Right atrium auricular region (tissue), 2 donors: Measurements from ENCODE around the gene TCP10L. TPM values are rescaled to one million over a fixed set of nuclear protein-coding genes. Genes with fewer than 3 reads are reported as not detected.
"Not testable (repeated sequence)": the region's sequence is repeated elsewhere in the genome, so short reads cannot be mapped to it uniquely, and the experiment has no call there.

Source experiments
- DNase-seq: peaks from one replicate; pipeline ENCODE4 v3.0.0-alpha.2; 2019; ENCODE audit warnings: low spot score
- H3K27ac ChIP-seq, 2 donors: fragments of 200-600 bp; sonication (generic); 1 replicate in 1 of 2; 2 replicates in 1 of 2; pipeline ENCODE4 v1.5.1; 2016 to 2019
- H3K27me3 ChIP-seq, 2 donors: fragments of 200-600 bp; sonication (generic); one replicate each; pipeline versions ENCODE4 v1.5.1 to v1.6.0; 2017 to 2019
- H3K36me3 ChIP-seq: fragments of 200-600 bp; sonication (generic); one replicate; pipeline ENCODE4 v1.5.1; 2016
- H3K4me1 ChIP-seq, 2 donors: fragments of 200-600 bp; sonication (generic); one replicate each; pipeline versions ENCODE4 v1.5.1 to v1.6.0; 2017 to 2019
- H3K4me3 ChIP-seq, 2 donors: fragments of 200-600 bp; sonication (generic); 1 replicate in 1 of 2; 2 replicates in 1 of 2; pipeline ENCODE4 v1.5.1; 2017 to 2019; ENCODE audit warnings: mild to moderate bottlenecking in 1 of 2, moderate library complexity in 1 of 2
- H3K9me3 ChIP-seq, 2 donors: fragments of 200-600 bp; sonication (generic); one replicate each; pipeline ENCODE4 v1.5.1; 2019
- total RNA-seq, 2 donors: library from RNA; depleted of rRNA; stranded (reverse); fragments of >200 nt; gene quantifications; one replicate each; pipeline ENCODE4 v1.1.0, GENCODE V29; 2016
- TF ChIP-seq, protein P1 (sequence below), 2 donors: fragments of 200-600 bp; sonication (generic); IDR thresholded peaks; one replicate each; pipeline ENCODE4 v1.5.1; 2019; ENCODE audit warnings: antibody characterized with exemption in 2 of 2

Gene TCP10L, protein sequence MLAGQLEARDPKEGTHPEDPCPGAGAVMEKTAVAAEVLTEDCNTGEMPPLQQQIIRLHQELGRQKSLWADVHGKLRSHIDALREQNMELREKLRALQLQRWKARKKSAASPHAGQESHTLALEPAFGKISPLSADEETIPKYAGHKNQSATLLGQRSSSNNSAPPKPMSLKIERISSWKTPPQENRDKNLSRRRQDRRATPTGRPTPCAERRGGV
- total RNA-seq = 1 to 10 TPM in 1 of 2 donors, not detected in 1; 1.1 TPM

DNA sequence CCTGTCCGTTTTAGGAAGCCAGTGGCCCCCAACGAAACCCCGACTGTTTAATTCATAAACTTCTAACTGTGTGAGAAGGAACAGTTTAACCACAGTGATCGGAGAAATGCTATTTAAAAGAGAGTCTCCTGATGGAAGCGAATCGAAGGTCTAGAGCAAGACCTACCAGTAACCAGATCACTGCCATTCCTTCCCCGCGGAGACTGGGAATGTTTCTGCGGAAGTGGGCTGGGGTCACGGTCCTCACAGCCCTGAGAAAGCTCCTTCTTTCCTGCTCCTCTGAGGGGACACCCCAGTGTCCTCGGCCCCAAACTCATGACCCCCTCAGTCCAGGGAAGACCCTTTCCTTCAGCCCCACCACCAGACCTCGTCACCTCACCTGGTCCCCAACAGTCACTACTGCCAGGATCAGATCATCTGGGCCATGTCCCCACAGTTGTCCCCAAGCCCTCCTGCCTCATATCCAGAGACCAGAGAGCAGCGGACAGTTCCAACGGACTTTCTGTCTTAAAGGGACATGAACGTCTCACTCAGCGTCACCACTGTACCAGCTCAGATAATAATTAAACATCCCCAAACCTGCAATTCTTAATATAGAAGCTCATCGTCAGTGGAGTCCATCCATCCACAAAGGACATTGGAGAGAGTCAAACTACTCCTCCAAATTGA lies at the start of gene TCP10L:
TCP10L (minus strand) TSS at position 482 of the 669 bp plus-strand sequence. CDS start 1,219 bp downstream, outside the sequence.
- DNase-seq = no peak
- TF ChIP-seq, protein P1, sequence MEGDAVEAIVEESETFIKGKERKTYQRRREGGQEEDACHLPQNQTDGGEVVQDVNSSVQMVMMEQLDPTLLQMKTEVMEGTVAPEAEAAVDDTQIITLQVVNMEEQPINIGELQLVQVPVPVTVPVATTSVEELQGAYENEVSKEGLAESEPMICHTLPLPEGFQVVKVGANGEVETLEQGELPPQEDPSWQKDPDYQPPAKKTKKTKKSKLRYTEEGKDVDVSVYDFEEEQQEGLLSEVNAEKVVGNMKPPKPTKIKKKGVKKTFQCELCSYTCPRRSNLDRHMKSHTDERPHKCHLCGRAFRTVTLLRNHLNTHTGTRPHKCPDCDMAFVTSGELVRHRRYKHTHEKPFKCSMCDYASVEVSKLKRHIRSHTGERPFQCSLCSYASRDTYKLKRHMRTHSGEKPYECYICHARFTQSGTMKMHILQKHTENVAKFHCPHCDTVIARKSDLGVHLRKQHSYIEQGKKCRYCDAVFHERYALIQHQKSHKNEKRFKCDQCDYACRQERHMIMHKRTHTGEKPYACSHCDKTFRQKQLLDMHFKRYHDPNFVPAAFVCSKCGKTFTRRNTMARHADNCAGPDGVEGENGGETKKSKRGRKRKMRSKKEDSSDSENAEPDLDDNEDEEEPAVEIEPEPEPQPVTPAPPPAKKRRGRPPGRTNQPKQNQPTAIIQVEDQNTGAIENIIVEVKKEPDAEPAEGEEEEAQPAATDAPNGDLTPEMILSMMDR (IDR thresholded peaks at IDR 0.05) = no peak
- Histone ChIP-seq H3K4me3 (no peak within 1 kb of the TSS), H3K27me3 (no peaks in the 10 kb centered on the region), H3K9me3 (no peaks in the 10 kb centered on the region), H3K27ac (no peak within 1 kb of the TSS), H3K36me3 (no peaks in the 10 kb centered on the region), H3K4me1 (no peaks in the 10 kb centered on the region)

DNA sequence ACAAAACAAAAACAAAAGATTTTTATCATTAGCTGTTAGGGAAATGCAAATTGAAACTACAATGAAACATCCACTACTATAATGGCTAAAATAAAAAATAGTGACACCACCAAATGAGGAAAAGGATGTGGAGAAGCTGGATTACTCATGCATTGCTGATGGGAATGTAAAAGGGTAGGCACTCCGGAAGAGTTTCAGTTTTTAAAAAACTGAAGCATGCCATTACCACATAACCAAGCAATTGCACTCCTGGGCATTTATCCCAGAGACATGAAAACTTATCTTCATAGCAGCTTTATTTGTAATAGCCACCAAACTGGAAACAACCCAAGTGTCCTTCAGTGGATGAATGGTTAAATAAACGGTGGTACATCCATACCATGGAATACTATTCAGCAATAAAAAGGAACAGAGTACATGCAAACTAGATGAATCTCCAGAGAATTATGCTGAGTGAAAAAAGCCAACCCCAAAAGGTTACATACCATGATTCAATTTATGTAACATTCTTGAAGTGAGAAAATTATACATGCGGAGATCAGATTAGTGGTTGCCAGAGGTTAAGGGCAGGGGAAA lies 41.4 kb upstream of the TCP10L start:
- DNase-seq = no peak
- Histone ChIP-seq H3K4me1 (no peaks in the 10 kb centered on the region), H3K36me3 (peaks cover 19% of the 10 kb centered on the region), H3K27me3 (no peaks in the 10 kb centered on the region), H3K4me3 (no peak overlapping the region), H3K9me3 (peaks cover 0 to 6% of the 10 kb centered on the region in 2 donors), H3K27ac (no peak overlapping the region)
- TF ChIP-seq, protein P1 (IDR thresholded peaks at IDR 0.05) = no peak

DNA sequence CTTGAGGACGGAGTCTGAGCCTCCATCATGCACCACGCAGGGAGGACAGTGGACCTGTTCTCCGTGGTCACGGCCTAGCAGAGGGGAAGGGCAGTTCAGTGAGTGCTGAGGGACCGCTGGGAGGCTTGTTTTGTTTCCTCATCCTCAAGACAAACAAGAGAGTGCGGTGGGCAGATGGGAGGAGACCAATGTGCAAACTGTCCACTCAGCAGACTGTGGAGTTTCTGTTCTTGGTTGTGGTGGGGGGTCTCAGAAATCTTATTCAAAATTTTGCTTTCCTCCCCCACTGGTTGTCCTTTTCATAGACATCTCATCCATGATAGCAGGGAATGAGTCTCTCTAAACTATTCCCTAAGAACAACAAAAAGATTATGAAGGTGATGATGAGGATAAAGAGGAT lies 32.9 kb upstream of the TCP10L start:
- not testable (repeated sequence) for H3K9me3 ChIP-seq, DNase-seq, H3K4me1 ChIP-seq, H3K4me3 ChIP-seq, H3K27ac ChIP-seq, H3K27me3 ChIP-seq, H3K36me3 ChIP-seq

DNA sequence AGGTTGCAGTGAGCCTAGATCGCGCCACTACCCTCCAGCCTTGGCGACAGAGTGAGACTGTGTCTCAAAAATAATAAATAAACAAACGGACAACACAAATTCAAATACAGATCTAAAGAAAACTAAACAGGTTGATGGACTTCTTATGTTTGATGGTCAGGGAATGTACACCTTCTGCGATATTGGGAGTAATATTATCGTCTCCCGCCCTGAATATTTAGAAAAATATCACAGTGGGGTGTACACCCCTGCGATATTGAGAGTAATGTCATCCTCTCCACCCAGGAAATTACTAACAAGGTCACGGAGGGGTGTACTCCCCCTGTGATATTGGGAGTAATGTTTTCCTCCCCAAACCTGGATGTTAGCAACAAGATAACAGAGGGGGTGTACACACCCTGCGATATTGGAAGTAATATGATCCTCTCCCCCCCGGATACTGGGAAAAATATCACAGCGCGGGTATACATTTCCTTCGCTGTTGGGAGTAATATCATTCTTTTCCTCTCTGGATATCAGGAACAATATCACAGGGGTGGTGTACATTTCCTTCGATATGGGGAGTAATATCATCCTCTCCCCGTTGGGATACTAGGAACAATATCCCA lies 28.2 kb upstream of the TCP10L start:
- Histone ChIP-seq H3K4me3 (peak overlapping the region; percentile 90 to 95), H3K9me3 (no peaks in the 10 kb centered on the region), H3K27me3 (no peaks in the 10 kb centered on the region), H3K36me3 (no peaks in the 10 kb centered on the region), H3K27ac (peak overlapping the region; percentile 89 to 95), H3K4me1 (peaks cover 0 to 22% of the 10 kb centered on the region in 2 donors)
- DNase-seq = no peak
- TF ChIP-seq, protein P1 (IDR thresholded peaks at IDR 0.05) = no peak

DNA sequence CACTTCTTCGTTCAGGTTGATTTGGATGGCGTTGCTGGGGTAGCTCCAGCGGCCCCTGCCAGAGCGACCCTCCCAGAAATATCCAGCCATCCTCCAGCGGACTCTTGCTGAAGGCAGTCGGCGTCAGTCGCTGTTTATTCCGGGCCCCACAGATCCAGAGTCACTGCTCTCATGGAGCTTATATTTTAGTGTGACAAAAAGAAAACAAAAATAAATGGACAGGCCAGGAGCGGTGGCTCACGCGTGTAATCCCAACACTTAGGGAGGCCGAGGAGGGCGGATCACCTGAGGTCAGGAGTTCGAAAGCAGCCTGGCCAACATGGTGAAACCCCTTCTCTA lies 27.6 kb upstream of the TCP10L start:
- Histone ChIP-seq H3K4me3 (peak overlapping the region; percentile 90 to 95), H3K36me3 (peaks cover 4% of the 10 kb centered on the region), H3K27ac (peak overlapping the region; percentile 89 to 95), H3K9me3 (no peaks in the 10 kb centered on the region), H3K27me3 (no peaks in the 10 kb centered on the region), H3K4me1 (peaks cover 0 to 22% of the 10 kb centered on the region in 2 donors)
- DNase-seq = no peak
- TF ChIP-seq, protein P1 (IDR thresholded peaks at IDR 0.05) = no peak
